GM12878 (cell line): Measurements from ENCODE around the gene BUB1B. TPM values are rescaled to one million over a fixed set of nuclear protein-coding genes. Genes with fewer than 3 reads are reported as not detected.

Source experiments
- ASH2L ChIP-seq: fragments of 300-600, 200-600 bp; sonication (generic); IDR thresholded peaks from 2 replicates; pipeline ENCODE4 v1.6.1; 2017; ENCODE audit warnings: low read depth, mild to moderate bottlenecking, borderline replicate concordance
- ESRRA ChIP-seq: IDR thresholded peaks from 2 replicates; pipeline ENCODE4 v1.6.1; 2012; ENCODE audit warnings: mild to moderate bottlenecking, low read length, improper control_type of control experiment
- MXI1 ChIP-seq: fragments of 150-350 bp; IDR thresholded peaks from 2 replicates; pipeline ENCODE4 v1.6.1; 2011; ENCODE audit warnings: low read depth, mild to moderate bottlenecking, inconsistent platforms, low read length, improper control_type of control experiment
- POLR2AphosphoS2 ChIP-seq: IDR thresholded peaks from 2 replicates; pipeline ENCODE4 v1.6.1; 2011; ENCODE audit warnings: low read depth, mild to moderate bottlenecking, low read length, improper control_type of control experiment, moderate library complexity
- SMARCA5 ChIP-seq: fragments of 450-650 bp; IDR thresholded peaks from 2 replicates; pipeline ENCODE4 v1.6.1; 2017; ENCODE audit warnings: mild to moderate bottlenecking
- SREBF1 ChIP-seq: IDR thresholded peaks from 2 replicates; pipeline ENCODE4 v1.6.1; 2012; ENCODE audit warnings: mild to moderate bottlenecking, low read length
- ZBTB11 ChIP-seq: fragments of 450-650 bp; formaldehyde crosslinking; IDR thresholded peaks from 2 replicates; pipeline ENCODE4 v1.5.0; 2022; ENCODE audit warnings: mild to moderate bottlenecking, missing genetic modification characterization
- polyA plus RNA-seq, 11 experiments: library from polyadenylated mRNA; depleted of rRNA in 4 of 11; unstranded in 6 of 11; stranded (reverse) in 5 of 11; fragments of >200 nt; fragmentation: Nextera tagmentation in 4 of 11; fragmentation: Illumina TruSeq in 1 of 11; extraction: Ambion mirVana in 4 of 11; extraction: Trizol in 1 of 11; gene quantifications; 1 replicate in 1 of 11; 2 replicates in 10 of 11; pipeline versions ENCODE4 v1.2.1 to v1.2.3, GENCODE V29; 2011 to 2016; ENCODE audit warnings: inconsistent platforms in 2 of 11, missing spikeins in 2 of 11, low read depth in 1 of 11
- total RNA-seq, 4 experiments: library from RNA; depleted of rRNA in 3 of 4; stranded (reverse); fragments of >200 nt in 3 of 4; fragmentation: Illumina TruSeq in 1 of 4; extraction: Trizol in 1 of 4; gene quantifications; 2 replicates each; pipeline versions ENCODE4 v1.2.1 to v1.2.3, GENCODE V29; 2013 to 2021
- TF ChIP-seq, protein P1 (sequence below): fragments of 450-650 bp; IDR thresholded peaks from 2 replicates; pipeline ENCODE4 v1.6.1; 2017; ENCODE audit warnings: mild to moderate bottlenecking
- TF ChIP-seq, protein P2 (sequence below): IDR thresholded peaks from 2 replicates; pipeline ENCODE4 v1.6.1; 2012; ENCODE audit warnings: low read depth, low read length, improper control_type of control experiment

The BUB1B gene
- total and polyA plus RNA-seq, 10 of the 15 experiments (the other 5 are each of a cell fraction or from before 2014, with no cell fraction given): 29.1 to 98.6 (median 77.3) TPM

- TF ChIP-seq, protein P1, sequence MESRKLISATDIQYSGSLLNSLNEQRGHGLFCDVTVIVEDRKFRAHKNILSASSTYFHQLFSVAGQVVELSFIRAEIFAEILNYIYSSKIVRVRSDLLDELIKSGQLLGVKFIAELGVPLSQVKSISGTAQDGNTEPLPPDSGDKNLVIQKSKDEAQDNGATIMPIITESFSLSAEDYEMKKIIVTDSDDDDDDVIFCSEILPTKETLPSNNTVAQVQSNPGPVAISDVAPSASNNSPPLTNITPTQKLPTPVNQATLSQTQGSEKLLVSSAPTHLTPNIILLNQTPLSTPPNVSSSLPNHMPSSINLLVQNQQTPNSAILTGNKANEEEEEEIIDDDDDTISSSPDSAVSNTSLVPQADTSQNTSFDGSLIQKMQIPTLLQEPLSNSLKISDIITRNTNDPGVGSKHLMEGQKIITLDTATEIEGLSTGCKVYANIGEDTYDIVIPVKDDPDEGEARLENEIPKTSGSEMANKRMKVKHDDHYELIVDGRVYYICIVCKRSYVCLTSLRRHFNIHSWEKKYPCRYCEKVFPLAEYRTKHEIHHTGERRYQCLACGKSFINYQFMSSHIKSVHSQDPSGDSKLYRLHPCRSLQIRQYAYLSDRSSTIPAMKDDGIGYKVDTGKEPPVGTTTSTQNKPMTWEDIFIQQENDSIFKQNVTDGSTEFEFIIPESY: no peak
- TF ChIP-seq MXI1 (no peak), SMARCA5 (no peak), ZBTB11 (no peak), POLR2AphosphoS2 (no peak), SREBF1 (no peak), ESRRA (no peak), ASH2L (no peak)
- TF ChIP-seq, protein P2, sequence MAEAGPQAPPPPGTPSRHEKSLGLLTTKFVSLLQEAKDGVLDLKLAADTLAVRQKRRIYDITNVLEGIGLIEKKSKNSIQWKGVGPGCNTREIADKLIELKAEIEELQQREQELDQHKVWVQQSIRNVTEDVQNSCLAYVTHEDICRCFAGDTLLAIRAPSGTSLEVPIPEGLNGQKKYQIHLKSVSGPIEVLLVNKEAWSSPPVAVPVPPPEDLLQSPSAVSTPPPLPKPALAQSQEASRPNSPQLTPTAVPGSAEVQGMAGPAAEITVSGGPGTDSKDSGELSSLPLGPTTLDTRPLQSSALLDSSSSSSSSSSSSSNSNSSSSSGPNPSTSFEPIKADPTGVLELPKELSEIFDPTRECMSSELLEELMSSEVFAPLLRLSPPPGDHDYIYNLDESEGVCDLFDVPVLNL: no peak
- TF ChIP-seq, all 136 proteins: peak for 0
Observed at GRCh38 chr15:40160021-40160420, 848 bp upstream of the BUB1B start (continued).
